NCI-H774 (cell line): ENCODE results near the gene UGT1A7.
"Not testable (repeated sequence)": the region's sequence is repeated elsewhere in the genome, so short reads cannot be mapped to it uniquely, and the experiment has no call there.

Experiments used
- DNase-seq: peaks from one replicate; lab custom pipeline; 2025; lab: John Stamatoyannopoulos, UW

UGT1A7 gene

DNA sequence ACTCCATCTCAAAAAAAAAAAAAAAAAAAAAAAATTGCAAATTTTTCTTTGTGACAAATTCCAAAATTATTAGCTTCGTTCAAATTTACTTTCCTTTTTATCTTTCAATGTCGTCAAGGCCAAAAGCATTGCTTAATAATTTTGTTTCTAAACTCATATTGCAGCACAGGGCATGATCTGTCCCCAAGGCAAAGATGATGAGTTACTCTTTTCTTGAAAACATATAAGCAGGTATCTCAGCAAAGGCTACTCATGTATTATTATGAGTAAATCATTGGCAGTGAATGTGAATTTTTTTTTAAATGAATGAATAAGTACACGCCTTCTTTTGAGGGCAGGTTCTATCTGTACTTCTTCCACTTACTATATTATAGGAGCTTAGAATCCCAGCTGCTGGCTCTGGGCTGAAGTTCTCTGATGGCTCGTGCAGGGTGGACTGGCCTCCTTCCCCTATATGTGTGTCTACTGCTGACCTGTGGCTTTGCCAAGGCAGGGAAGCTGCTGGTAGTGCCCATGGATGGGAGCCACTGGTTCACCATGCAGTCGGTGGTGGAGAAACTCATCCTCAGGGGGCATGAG lies at the start of gene UGT1A7:
Gene UGT1A7, plus strand, starts transcription at position 381 of the 579 bp plus-strand sequence. Its CDS starts 37 bp downstream, at position 418.
- no peak for DNase-seq

DNA sequence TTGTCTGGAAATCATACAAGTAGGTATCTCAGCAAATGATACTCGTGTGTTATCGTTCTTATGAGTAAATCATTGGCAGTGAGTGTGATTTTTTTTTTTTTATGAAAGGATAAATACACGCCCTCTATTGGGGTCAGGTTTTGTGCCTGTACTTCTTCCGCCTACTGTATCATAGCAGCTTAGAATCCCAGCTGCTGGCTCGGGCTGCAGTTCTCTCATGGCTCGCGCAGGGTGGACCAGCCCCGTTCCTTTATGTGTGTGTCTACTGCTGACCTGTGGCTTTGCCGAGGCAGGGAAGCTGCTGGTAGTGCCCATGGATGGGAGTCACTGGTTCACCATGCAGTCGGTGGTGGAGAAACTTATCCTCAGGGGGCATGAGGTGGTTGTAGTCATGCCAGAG lies 45.4 kb upstream of the UGT1A7 start, which contains the start of gene UGT1A10:
Gene UGT1A10, plus strand, starts transcription at position 143 of the 400 bp plus-strand sequence. Its CDS starts 75 bp downstream, at position 218.
- DNase-seq: not testable (repeated sequence)

DNA sequence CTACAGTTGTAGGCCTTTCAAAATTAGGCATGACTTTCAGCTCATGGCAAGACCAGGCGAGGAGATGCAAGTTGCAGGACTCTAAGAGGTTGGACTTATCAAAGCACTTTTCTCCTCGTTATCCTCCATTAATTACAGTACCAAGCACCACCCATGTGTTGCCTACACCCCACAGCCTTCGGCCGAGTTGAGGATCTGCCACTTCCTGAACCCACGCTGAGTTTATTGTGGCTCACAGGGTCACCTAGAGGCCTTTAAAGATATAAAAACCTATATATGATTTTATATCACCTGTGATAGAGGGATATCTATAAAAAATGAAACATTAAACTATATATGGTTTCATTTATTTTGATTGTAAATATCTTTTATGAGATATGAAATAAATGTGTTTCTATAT lies 42.9 kb upstream of the UGT1A7 start:
- DNase-seq: no peak

DNA sequence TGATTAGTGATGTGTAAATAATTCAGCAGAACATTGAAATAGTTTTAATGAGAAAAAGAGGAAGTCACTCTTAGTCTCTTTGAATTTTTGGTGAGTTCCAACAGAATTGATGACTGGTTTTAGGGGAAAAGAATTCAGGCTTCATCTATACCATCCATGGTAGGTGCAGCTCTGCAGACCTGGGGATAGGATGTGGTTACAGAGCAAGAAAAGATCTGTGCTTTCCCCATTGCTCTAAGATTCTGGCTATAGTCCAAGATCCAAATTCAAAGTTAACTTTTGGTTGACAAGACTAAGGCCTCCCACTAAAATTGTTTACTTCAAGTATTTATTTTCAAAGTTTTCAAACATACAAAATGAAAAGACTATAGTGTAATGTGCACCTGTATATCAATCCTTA lies 41.8 kb upstream of the UGT1A7 start:
- DNase-seq: no peak

DNA sequence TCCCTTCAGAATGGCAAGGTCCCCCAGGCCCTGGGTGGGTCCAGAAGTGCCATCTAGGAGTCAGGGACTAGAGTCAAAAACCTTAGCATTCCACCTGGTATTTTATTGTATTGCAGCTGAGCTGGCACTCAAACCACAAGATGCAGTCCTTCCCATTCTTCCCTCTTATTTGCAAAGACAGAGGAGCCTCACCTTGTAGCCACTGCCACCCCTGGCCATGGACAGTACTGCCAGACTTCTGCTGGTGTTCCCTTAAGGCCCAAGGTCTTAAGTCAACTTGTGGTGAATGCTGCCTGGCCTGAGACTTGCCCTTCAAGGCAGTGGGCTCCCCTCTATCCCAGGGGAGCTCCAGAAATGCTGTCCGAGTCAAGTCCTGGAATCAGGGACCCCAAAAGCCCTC lies 38.6 kb upstream of the UGT1A7 start:
- DNase-seq: no peak

DNA sequence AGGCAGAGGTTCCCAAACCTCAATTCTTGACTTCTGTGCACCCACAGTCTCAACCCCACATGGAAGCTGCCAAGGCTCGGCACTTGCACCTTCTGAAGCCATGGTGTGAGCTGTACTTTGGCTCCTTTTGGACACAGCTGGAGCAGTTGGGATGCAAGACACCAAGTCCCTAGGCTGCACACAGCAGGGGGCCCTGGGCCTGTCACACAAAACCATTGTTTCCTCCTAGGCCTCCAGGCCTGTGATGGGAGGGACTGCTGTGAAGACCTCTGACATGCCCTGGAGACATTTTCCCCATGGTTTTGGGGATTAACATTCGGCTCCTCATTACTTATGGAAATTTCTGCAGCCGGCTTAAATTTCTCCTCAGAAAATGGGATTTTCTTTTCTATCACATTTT lies 35.7 kb upstream of the UGT1A7 start:
- not testable (repeated sequence) for DNase-seq

DNA sequence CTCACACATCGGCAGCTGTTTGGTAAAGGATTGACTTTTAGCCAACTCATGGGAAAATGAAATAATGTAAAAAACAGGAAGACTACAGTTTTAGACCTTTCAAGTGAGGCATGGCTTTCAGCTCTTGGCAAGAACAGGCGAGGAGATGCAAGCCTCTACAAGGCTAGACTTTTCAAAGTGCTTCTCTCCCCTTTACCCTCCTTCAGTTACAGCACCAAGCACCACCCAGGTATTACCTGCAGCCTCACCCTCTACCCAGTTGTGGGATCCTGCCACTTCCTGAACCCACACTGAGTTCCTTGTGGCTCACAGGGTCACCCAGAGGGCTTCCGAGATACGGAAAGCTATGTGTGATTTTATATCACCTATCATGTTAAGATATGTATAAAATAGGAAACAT lies 30.7 kb upstream of the UGT1A7 start:
- no peak for DNase-seq

DNA sequence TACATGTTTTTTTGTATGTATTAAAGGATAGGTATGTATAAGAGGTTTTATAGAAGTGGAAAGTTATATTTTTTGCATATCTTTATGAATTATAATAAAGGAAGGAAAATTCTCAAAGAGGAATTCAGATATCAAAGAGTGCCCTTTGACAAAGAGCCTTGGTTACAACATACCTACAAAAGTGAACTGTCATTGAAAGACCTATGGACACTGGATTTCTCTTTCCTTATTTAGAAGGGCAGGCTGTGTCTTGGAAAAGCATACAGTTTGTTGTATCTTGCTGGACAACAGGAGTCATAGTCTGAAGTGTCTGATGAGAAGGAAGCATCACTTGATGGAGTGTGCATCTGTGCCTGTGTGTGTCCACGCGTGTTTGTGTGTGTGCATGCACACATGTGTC lies 30.3 kb upstream of the UGT1A7 start:
- no peak for DNase-seq

DNA sequence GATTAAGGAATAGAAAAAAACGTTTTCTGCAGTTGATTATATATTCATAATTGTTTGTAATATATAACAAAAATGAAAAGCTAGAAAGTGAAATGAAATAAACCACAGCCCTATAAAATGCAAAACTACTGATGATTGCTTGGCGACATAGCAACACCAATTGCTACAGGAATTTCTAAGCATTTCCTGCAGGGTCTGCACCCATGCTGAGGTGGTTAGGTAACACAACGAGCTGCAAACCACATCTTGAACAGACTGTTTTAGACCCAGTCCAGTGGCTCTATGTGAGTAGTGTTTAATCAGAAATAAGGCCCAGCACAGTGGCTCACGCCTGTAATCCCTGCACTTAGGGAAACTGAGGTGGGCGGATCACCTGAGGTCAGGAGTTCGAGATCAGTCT lies 27.2 kb upstream of the UGT1A7 start:
- no peak for DNase-seq

DNA sequence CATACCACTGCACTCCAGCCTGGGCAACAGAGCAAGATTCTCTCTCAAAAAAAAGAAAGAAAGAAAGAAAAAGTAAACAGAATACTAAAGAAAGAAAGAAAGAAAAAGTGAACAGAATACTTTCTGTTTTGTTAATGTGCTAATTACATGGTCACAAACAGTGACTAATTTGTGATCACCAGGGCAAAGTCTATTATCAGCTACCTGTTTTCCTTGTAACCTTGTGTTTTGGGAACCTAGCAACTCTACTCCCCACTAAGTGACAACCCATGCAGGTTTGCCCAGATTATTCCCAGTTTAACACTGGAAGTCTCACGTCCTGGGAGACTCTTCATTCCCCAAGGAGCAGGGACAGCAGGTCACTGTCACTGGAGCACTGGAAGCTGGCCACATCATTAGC lies 26.7 kb upstream of the UGT1A7 start:
- DNase-seq: no peak

DNA sequence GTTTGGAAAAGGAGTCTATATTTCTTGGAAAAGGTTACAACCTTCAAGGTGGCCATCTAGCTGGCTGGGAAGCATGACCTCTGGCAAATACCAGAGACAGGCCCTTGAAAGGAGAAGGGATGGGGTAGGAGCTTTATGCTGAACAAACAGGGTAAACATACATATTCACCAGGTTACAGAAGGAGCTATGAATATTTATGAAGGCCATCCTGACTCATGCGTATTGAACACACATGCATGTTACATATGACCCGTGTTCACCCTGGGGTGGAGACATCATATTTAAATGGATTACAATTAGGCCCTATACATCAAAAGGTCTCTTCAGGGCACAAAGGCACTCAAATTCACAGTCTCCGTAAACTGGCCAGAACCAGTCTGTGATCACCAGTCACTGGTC lies 25.8 kb upstream of the UGT1A7 start:
- not testable (repeated sequence) for DNase-seq

DNA sequence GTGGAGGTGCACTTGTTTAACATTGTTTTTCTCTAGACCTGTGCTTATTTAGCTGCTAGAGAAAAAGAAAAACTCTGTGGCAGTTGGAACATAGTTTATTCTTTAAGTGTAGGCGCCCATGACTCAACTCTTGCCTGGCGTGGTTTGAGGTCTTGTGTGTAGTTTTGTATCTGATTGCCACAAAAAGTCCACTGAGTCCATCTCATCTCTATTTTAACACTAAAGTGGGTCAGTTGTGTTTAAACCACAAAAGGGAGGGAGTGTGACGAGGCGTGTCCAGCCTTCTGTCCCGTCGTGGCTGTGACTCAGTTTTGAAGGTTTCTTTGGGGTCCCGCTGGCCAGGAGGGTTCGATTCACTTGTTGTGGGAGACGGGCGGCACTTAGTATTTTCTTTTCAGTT lies 25.3 kb upstream of the UGT1A7 start:
- DNase-seq: no peak

DNA sequence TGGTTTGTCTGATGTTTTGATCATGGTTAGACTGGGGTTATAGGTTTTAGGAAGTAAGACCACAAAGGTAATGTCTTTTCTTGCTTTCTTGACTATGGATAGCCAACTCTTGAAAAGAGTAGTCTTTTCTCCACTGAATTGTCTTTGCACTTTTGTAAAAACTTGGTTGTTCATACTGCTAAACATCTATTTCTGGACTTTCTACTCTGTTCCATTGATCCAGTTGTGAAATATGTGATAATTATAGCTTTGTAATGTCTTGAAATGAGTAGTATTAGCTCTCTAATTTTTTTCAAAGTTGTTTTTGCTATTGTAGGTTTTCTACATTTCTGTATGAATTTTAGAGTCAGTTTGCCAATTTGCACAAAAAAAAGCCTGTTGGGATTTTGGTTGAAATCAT lies 23.1 kb upstream of the UGT1A7 start:
- DNase-seq: no peak

DNA sequence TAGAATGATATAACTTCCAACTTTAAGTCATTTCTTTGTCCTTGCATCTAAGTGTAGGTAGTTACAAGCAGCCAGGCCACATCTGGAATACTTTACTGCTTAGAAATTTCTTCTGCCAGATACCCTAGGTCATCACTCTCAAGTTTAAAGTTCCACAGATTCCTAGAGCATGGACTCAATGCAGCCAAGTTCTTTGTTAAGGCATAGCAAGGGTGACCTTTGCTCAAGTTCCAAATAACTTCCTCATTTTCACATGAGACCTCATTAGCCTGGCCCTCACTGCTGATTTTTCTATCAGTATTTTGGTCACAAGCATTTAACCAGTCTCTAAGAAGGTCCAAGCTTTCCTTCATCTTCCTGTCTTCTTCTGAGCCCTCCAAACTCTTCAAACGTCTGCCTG lies 17.8 kb upstream of the UGT1A7 start:
- DNase-seq: no peak

DNA sequence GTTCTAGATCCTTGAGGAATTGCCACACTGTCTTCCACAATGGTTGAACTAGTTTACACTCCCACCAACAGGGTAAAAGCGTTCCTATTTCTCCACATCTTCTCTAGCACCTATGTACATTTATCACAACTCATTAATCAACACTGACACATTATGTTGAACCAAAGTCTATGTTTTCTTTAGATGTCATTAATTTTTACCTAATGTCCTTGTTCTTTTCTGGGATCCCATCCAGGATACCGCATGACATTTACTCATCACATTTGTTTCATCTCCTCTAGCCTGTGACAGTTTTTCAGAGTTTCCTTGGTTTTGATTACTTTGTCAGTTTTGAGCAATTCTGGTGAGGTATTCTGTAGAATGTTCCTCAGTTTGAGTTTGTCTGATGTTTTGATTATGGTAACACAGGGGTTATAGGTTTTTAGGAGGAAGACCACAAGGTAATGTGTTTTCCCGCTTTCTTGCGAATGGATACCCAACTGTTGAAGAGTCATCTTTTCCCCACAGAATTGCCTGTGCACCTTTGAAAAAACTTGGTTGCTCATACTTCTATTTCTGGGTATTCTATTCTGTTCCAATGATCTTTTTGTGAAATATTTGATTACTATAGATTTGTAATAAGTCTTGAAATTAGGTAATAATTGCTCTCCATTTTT lies 13.0 kb upstream of the UGT1A7 start:
- DNase-seq: no peak

DNA sequence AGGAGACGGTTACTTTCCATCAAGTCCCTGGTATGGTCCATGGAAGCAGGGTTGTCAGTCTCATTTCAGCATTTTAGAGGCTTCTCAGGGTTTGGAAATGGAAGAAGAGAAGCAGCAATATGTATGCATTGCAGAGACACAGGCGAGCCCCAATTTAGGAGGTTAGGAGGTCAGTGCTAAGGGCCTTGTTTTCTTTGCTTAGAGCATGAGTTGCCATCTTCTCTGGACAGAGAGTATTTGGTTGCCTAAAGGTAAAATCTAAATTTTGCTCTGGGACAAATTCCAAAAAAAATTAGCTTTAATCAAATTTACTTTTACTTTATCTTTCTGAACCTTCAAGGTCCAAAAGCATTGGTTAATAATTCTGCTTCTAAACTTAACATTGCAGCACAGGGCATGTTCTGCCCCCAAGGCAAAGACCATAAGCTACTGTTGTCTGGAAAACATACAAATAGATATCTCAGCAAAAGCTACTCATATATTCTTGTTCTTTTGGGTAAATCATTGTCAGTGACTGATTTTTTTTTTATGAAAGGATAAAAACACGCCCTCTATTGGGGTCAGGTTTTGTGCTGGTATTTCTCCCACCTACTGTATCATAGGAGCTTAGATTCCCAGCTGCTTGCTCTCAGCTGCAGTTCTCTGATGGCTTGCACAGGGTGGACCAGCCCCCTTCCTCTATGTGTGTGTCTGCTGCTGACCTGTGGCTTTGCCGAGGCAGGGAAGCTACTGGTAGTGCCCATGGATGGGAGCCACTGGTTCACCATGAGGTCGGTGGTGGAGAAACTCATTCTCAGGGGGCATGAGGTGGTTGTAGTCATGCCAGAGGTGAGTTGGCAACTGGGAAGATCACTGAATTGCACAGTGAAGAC lies 10.2 kb upstream of the UGT1A7 start, which contains the start of gene UGT1A9:
Gene UGT1A9, plus strand, starts transcription at position 609 of the 872 bp plus-strand sequence. Its CDS starts 37 bp downstream, at position 646.
- no peak for DNase-seq

DNA sequence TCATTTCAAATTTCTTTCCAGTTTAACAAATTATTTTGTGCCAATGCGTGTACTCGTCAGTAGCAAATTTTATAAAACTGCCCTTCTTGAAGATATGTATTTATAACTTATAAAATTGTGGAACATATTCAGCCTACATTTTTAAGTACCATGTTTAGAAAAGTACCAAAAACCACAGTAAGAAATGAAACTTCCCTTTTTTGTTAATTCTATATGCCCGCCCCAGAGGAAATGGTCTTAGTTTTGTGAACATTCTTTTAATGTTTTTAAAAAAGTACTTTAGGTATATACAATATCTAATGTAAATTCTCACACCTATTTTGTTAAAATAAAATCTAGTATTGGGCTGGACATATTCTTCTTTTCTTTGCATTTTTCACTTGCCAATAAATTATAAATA lies 8.8 kb upstream of the UGT1A7 start:
- no peak for DNase-seq

DNA sequence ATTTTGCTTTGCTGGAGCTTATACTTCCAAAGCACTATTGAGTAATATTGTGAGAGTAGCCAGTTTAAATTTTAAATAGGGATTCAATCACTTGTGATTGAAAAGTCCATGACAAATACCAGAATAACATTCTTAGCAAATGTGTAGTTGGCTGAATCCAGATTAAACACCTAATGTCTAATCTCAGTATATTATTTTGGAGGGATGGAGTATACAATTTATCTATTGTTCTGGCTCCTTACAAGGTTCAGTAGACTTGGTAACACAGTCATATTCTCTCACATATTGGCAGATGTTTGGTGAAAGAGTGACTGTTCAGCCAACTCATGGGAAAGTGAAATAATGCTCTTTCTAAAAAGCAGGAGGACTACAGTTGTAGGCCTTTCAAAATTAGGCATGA lies 7.8 kb upstream of the UGT1A7 start:
- no peak for DNase-seq

DNA sequence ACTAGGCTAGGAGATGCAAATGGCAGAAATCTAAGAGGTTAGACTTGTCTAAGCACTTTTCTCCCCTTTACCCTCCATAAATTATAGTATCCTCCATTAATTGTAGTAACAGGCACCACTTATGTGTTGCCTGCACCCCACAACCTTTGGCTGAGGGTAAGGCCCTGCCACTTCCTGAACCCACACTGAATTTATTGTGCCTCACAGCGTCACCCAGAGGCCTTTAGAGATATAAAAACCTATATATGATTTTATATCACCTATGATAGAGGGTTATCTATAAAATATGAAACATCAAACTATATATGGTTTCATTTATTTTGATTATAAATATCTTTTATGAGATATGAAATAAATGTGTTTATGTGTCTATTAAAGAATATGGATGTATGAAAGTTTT lies 7.4 kb upstream of the UGT1A7 start:
- DNase-seq: no peak

DNA sequence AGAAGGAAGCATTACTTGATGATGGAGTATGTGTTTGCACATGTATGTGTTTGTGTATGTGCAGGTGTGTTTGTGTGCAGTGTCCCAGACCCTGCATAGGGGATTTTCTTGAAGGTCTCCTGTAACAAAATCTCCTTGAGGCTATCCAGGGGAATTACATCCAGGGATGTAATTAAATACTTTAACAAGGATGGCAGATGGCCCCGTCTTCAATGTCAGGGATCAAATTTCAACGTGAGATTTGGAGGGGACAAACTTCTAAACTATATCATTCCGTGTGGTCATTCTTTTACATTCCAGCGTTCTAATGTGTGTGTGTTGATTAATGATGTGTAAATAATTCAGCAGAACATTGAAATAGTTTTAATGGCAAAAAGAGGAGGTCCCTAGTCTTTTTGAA lies 6.7 kb upstream of the UGT1A7 start:
- DNase-seq: no peak

DNA sequence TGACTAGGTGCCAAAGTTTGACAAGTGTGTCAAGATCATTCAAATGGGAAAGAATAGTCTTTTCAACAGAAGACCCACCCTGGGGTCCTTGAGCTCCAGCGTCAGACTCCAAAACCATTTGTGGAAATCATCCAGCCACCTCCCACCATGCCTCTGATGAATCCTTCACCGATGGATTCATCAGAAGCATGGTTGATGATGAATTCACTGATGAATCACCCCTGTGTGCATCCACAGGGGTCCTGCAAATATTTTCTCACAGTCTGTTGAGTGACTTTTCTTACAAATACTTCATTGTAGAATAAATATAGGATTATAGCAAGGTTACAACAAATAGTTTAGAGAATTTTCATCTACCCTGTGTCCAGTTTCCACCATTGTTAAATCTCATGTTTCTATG lies 5.7 kb upstream of the UGT1A7 start:
- no peak for DNase-seq

DNA sequence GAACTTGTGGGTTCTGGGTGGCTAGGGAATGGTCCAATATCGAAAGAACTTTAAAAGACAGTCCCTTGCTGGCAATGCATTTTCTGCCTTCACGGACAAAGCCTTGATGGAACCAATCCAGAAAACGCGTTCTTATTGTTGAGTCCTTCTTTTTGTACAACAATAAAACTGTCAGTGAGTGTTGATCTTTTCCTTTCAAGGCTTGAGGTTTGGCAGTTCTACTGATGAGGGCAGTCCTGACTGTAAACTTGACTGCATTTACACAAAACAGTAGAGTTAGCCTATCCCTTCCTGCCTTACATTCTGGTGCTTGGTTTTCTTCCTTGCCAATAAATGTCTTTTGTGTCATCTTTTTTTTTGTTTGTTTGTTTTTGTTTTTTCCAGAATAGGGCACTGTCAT lies 2.5 kb upstream of the UGT1A7 start:
- DNase-seq: no peak
